Glutamatergic neuron (in vitro differentiated cells): Measurements from ENCODE around the gene SIL1. TPM values are rescaled to one million over a fixed set of nuclear protein-coding genes. Genes with fewer than 3 reads are reported as not detected.

Source experiments
- DNase-seq: peaks from one replicate; pipeline ENCODE4 v3.0.0; 2022
- H3K27ac Mint-ChIP-seq: one replicate; pipeline ENCODE4 v1.8.0; 2020; ENCODE audit warnings: mild to moderate bottlenecking, mixed read lengths, inconsistent platforms; ENCODE audit not compliant: unreplicated experiment
- H3K27me3 Mint-ChIP-seq: one replicate; pipeline ENCODE4 v1.8.0; 2020; ENCODE audit warnings: mild to moderate bottlenecking, moderate library complexity, mixed read lengths, inconsistent platforms; ENCODE audit not compliant: unreplicated experiment
- H3K36me3 Mint-ChIP-seq: one replicate; pipeline ENCODE4 v1.8.0; 2020; ENCODE audit warnings: mild to moderate bottlenecking, mixed read lengths, inconsistent platforms; ENCODE audit not compliant: unreplicated experiment
- H3K4me1 Mint-ChIP-seq: one replicate; pipeline ENCODE4 v1.8.0; 2020; ENCODE audit warnings: mild to moderate bottlenecking, low read depth, mixed read lengths, inconsistent platforms; ENCODE audit not compliant: unreplicated experiment
- H3K4me3 Mint-ChIP-seq: one replicate; pipeline ENCODE4 v1.8.0; 2020; ENCODE audit warnings: mild to moderate bottlenecking, mixed read lengths, inconsistent platforms; ENCODE audit not compliant: unreplicated experiment
- H3K9me3 Mint-ChIP-seq: one replicate; pipeline ENCODE4 v1.8.0; 2020; ENCODE audit warnings: mild to moderate bottlenecking, moderate library complexity, mixed read lengths, inconsistent platforms; ENCODE audit not compliant: unreplicated experiment
- total RNA-seq: library from RNA; stranded (reverse); fragmentation: NEBNext Ultra II Directional; extraction: Animal tissue kit (Norgen Biotek cat#: 25700); gene quantifications from one replicate; pipeline ENCODE4 v1.2.1, GENCODE V29; 2021; ENCODE audit not compliant: unreplicated experiment
- TF ChIP-seq, protein P1 (sequence below): fragments of 200-600 bp; sonication (generic); IDR thresholded peaks from one replicate; pipeline ENCODE4 v1.5.0; 2021; ENCODE audit not compliant: partially characterized antibody, unreplicated experiment

The SIL1 gene
- total RNA-seq, 1 donor from 2014 or later: 15.9 TPM

DNA sequence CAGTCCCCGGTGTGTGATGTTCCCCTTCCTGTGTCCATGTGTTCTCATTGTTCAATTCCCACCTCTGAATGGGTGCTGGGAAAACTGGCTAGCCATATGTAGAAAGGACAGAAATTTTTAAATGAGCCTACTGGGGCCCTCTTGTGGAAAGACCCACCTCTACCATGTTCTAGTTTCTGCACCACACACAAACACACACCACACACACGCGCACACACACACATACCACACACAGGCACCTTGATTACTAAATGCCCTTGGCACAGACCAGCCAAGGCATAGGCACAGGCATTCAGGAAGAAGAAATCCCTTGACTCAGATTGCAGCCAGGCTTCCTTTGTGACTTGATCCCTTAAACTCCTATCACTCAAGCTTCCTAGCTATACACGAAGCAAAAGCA lies 60.5 kb downstream of the SIL1 start:
- peak overlapping the region; percentile 86 for H3K27ac Mint-ChIP-seq
- peaks cover 6% of the 10 kb centered on the region for H3K9me3 Mint-ChIP-seq
- TF ChIP-seq, protein P1, sequence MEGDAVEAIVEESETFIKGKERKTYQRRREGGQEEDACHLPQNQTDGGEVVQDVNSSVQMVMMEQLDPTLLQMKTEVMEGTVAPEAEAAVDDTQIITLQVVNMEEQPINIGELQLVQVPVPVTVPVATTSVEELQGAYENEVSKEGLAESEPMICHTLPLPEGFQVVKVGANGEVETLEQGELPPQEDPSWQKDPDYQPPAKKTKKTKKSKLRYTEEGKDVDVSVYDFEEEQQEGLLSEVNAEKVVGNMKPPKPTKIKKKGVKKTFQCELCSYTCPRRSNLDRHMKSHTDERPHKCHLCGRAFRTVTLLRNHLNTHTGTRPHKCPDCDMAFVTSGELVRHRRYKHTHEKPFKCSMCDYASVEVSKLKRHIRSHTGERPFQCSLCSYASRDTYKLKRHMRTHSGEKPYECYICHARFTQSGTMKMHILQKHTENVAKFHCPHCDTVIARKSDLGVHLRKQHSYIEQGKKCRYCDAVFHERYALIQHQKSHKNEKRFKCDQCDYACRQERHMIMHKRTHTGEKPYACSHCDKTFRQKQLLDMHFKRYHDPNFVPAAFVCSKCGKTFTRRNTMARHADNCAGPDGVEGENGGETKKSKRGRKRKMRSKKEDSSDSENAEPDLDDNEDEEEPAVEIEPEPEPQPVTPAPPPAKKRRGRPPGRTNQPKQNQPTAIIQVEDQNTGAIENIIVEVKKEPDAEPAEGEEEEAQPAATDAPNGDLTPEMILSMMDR: peak; percentile 23
- peak overlapping the region; percentile 2 for H3K4me3 Mint-ChIP-seq
- H3K4me1 Mint-ChIP-seq: peaks cover 39% of the 10 kb centered on the region
- no peak for DNase-seq
- H3K27me3 Mint-ChIP-seq: peaks cover 2% of the 10 kb centered on the region
- no peaks in the 10 kb centered on the region for H3K36me3 Mint-ChIP-seq

DNA sequence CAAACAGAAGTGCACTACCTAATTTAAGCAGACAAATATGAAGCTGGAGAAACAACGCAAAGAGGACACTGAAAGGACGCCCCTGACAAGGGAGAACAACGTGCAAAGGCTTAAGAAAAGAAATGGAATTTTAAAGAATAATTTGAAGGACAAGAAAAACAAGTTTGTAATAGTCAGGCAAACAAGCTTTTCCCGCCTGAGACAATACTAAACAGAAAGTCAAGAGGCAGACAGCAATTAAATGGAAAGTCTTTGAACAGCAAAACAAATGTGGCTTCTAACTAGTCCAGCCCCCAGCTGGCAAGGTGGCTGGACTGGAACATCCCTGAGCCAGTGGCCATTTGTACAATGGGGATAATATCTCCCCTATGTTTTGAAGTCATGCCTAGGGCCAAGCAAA lies 63.3 kb downstream of the SIL1 start:
- H3K4me1 Mint-ChIP-seq: peaks cover 62% of the 10 kb centered on the region
- peaks cover 2% of the 10 kb centered on the region for H3K27me3 Mint-ChIP-seq
- H3K4me3 Mint-ChIP-seq: no peak overlapping the region
- H3K27ac Mint-ChIP-seq: no peak overlapping the region
- TF ChIP-seq, protein P1: no peak
- H3K36me3 Mint-ChIP-seq: no peaks in the 10 kb centered on the region
- no peak for DNase-seq
- H3K9me3 Mint-ChIP-seq: peaks cover 9% of the 10 kb centered on the region

DNA sequence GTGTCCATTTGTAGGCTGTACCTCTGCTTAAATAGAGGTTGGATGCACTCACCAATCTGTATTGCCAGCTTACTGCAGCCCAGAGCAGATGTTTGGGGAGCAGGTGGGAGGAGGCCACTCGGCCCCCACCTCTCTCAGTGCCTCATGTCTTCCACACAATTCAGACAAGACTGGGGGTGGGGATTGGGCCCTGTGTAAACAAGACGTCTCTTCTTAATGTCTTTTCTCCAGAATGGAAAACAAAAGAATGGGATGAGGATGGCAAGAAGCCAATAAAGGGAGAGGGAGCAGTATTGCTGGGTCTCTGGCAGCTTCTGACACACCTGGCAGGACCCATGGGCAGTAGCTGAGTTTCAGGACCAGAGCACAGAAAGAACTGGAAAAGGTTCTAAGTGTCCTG lies 64.9 kb downstream of the SIL1 start:
- Mint-ChIP-seq H3K9me3 (peaks cover 8% of the 10 kb centered on the region), H3K27ac (peak overlapping the region; percentile 83), H3K4me3 (no peak overlapping the region), H3K4me1 (peaks cover 52% of the 10 kb centered on the region), H3K27me3 (peaks cover 2% of the 10 kb centered on the region), H3K36me3 (no peaks in the 10 kb centered on the region)
- TF ChIP-seq, protein P1: no peak
- DNase-seq: no peak

GRCh38 chr5:139132515-139132914 lies 65.7 kb downstream of the SIL1 start:
- Mint-ChIP-seq H3K27ac (peak overlapping the region; percentile 93), H3K9me3 (peaks cover 7% of the 10 kb centered on the region), H3K4me3 (peak overlapping the region; percentile 76), H3K36me3 (no peaks in the 10 kb centered on the region), H3K27me3 (no peaks in the 10 kb centered on the region), H3K4me1 (peaks cover 45% of the 10 kb centered on the region)
- DNase-seq: no peak
- TF ChIP-seq, protein P1: no peak

GRCh38 chr5:139131921-139132432 lies 66.2 kb downstream of the SIL1 start:
- Mint-ChIP-seq H3K4me1 (peaks cover 42% of the 10 kb centered on the region), H3K4me3 (peak overlapping the region; percentile 76), H3K27ac (peak overlapping the region; percentile 93), H3K36me3 (no peaks in the 10 kb centered on the region), H3K9me3 (peaks cover 7% of the 10 kb centered on the region), H3K27me3 (no peaks in the 10 kb centered on the region)
- TF ChIP-seq, protein P1: no peak
- DNase-seq: no peak
